Activated CD4-positive, CD25-positive, alpha-beta regulatory T cell treated with anti-CD3 and anti-CD28 coated beads, Interleukin-2, amount 50 U/mL, for 24 hours (primary cell): ENCODE data around the gene UQCR11.
"Not testable (repeated sequence)": the region's sequence is repeated elsewhere in the genome, so short reads cannot be mapped to it uniquely, and the experiment has no call there.

Source experiments
- ATAC-seq, 2 donors: fragments of 150-1000 bp; cut with Tn5 transposase; one replicate each; pipeline ENCODE4 v1.10.0; 2021; ENCODE audit warnings: mild to moderate bottlenecking in 1 of 2, moderate library complexity in 1 of 2

Gene UQCR11

GRCh38 chr19:1605236-1606137, at the start of gene UQCR11:
Gene UQCR11, minus strand, starts transcription at chr19:1605462. Its CDS starts 53 bp downstream, at chr19:1605409.
- ATAC-seq = peak; percentile 88 to 90

GRCh38 chr19:1654178-1654792, 49.0 kb upstream of the UQCR11 start:
- ATAC-seq = no peak

- no peak for ATAC-seq
Measured at GRCh38 chr19:1653300-1653628, 48.0 kb upstream of the UQCR11 start.

GRCh38 chr19:1652471-1653299, 47.4 kb upstream of the UQCR11 start, which contains the start of gene TCF3:
Gene TCF3, minus strand, starts transcription at chr19:1652615. Its CDS starts 2,367 bp downstream, at chr19:1650248.
- peak; percentile 91 to 92 for ATAC-seq

- no peak for ATAC-seq
Measured at GRCh38 chr19:1651568-1652291, 46.5 kb upstream of the UQCR11 start.

GRCh38 chr19:1650650-1651567, 45.6 kb upstream of the UQCR11 start:
- ATAC-seq = no peak

- no peak for ATAC-seq
Measured at GRCh38 chr19:1649706-1650649, 44.7 kb upstream of the UQCR11 start.

GRCh38 chr19:1648920-1649541, 43.8 kb upstream of the UQCR11 start:
- ATAC-seq = no peak

GRCh38 chr19:1648459-1648849, 43.2 kb upstream of the UQCR11 start:
- no peak for ATAC-seq

- no peak for ATAC-seq
Measured at GRCh38 chr19:1647501-1648458, 42.5 kb upstream of the UQCR11 start.

- no peak for ATAC-seq
Measured at GRCh38 chr19:1646659-1647453, 41.6 kb upstream of the UQCR11 start.

- no peak for ATAC-seq
Measured at GRCh38 chr19:1646149-1646548, 40.9 kb upstream of the UQCR11 start.

- ATAC-seq = no peak
Measured at GRCh38 chr19:1645299-1645698, 40.0 kb upstream of the UQCR11 start.

GRCh38 chr19:1644070-1644469, 38.8 kb upstream of the UQCR11 start:
- no peak for ATAC-seq

GRCh38 chr19:1640893-1641448, 35.7 kb upstream of the UQCR11 start:
- ATAC-seq = not testable (repeated sequence)

GRCh38 chr19:1636325-1637236, 31.3 kb upstream of the UQCR11 start:
- no peak for ATAC-seq
